NCI-H2081 treated with DMSO at 0.1 percent for 48 hours (cell line): Measurements from ENCODE around the gene FMN2.

Experiments used
- DNase-seq: peaks from one replicate; lab custom pipeline; 2025; lab: John Stamatoyannopoulos, UW

FMN2 gene

GRCh38 chr1:240496356-240496755 is 404.7 kb downstream of the FMN2 start:
- DNase-seq = no peak

- DNase-seq = no peak
Observed at GRCh38 chr1:240496941-240497340, 405.3 kb downstream of the FMN2 start.

DNA sequence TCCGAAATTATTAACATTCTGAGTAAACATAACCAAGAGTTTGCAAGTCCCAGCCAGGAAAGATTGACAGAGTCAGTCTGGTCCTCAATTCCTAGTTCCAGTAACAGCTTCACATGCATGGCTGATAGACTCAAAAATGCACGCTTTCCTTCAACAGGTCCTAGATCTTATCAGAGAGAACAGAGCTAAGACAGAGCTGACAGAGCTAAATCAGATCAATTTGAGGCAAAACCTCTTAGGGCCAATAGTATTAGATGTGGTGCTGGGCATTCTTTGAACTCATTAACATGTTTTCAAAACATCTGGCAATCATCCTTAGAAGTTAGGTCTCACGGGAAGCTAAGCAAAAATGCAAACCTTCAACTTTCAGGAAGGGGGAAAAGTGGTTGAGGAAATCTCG is 406.2 kb downstream of the FMN2 start:
- DNase-seq = no peak

- no peak for DNase-seq
Observed at GRCh38 chr1:240498335-240498734, 406.7 kb downstream of the FMN2 start.

- no peak for DNase-seq
Observed at GRCh38 chr1:240499012-240499411, 407.3 kb downstream of the FMN2 start.

DNA sequence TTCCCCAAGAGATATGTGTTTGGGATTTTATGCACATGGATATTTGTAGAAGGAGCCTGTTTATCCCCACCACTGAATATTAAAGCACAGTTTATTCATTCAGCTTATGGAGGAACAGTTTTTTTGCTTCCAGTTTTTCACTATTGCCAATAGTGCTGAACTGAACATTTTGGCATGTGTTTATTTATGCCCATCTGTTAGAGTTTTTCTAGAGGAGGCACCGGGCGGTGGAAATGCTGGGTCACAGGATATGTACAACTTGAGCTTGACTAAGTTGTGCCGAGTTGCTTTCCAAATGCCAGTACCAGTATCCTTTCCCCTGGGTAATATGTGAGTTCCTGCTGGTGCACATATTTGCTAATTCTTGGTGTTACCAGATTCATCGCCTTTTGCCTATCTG is 409.0 kb downstream of the FMN2 start:
- no peak for DNase-seq

DNA sequence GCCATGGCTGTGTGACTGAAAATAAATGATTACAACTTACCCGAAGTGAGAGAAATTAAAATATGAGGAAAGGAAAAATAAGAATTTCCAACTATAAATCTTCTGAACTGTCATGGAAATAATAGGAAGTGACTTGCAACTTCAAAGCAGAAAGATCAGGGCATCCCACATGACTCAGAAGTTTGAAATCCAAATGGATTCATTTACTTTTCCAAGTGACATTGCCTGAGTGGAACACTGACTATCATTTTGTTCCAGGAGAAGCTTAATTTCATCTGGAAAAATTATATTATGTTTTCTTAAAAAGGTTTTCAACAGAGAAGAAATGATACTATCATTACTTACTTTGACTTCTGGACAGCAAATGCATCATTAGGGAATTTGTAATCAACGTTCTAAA is 409.4 kb downstream of the FMN2 start:
- DNase-seq = no peak

DNA sequence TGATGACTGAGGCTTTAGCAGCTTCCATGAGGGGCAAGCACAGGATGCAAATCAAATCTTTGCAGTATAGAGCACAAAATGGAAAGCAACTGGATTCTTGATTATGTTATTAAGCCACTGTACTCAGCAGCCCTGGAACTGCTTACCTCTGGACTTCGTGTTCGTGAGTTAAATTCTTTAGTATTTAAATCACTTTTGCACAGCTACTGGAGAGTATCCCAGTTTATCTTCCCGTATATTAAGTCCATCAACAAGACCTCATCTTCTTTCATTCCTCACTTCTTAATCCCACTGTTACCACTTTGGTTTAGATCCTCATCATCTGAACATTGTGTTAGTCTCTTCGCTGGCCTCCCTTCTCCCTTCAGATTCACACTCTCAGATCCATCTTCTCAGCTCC is 411.4 kb downstream of the FMN2 start:
- DNase-seq = no peak

DNA sequence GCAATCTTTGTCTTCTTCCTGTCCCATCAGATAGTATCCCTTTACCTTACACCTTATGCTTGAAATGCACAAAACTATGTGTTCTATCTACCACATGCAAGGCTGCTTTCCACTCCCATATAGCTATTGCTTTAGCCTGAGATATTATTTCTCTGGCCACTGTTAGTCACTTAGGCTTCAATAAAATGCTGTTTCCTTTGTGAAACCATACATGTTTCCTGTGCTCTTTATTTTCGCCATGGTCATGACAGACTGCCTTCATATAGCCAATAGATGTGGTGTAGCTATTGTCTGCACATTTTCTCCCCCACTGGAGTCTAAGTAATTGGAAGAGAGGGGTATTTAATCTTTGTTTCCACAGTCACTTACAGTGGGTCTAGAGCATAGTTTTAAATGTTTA is 411.9 kb downstream of the FMN2 start:
- DNase-seq = no peak

DNA sequence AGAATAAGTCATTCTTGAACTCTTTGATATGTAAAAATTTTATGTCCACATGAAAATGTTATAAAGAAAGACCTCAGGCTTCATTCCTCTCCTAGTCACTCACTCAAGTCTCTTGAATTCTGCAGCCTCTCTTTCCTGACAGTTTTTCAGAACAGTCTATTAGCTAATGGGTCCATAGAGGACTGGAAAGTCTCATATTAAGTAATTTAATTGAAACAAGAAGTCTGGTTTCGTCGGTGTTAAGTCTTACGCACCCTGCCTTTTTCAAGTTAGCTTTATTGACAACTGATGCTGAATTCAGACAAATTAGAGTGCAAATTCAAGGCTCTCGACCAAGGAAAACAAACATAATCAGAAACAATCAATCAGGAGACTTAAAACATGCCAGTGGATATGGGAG is 414.5 kb downstream of the FMN2 start:
- no peak for DNase-seq

- no peak for DNase-seq
Observed at GRCh38 chr1:240508201-240508600, 416.5 kb downstream of the FMN2 start.

- DNase-seq = no peak
Observed at GRCh38 chr1:240508950-240509349, 417.3 kb downstream of the FMN2 start.

- no peak for DNase-seq
Observed at GRCh38 chr1:240511789-240512188, 420.1 kb downstream of the FMN2 start.

- no peak for DNase-seq
Observed at GRCh38 chr1:240515505-240515904, 423.8 kb downstream of the FMN2 start.

DNA sequence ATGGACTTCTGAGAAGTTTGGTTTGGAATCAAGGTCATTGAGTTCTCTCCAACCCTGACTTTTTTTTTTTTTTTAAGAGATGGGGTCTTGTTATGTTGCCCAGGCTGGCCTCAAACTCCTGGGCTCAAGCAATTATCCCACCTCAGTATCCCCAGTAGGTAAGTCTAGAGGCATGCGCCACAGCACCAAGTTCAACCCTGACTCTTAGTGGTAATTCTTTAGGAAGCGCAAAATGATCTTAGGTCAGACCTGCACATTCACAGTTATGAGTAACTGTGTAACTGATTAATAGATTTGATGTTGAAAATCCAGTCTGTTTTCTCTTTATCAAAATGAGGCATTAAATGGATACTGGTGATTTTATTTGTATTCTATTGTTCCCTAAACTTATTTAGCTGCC is 424.4 kb downstream of the FMN2 start:
- no peak for DNase-seq

- no peak for DNase-seq
Observed at GRCh38 chr1:240517891-240518290, 426.2 kb downstream of the FMN2 start.

DNA sequence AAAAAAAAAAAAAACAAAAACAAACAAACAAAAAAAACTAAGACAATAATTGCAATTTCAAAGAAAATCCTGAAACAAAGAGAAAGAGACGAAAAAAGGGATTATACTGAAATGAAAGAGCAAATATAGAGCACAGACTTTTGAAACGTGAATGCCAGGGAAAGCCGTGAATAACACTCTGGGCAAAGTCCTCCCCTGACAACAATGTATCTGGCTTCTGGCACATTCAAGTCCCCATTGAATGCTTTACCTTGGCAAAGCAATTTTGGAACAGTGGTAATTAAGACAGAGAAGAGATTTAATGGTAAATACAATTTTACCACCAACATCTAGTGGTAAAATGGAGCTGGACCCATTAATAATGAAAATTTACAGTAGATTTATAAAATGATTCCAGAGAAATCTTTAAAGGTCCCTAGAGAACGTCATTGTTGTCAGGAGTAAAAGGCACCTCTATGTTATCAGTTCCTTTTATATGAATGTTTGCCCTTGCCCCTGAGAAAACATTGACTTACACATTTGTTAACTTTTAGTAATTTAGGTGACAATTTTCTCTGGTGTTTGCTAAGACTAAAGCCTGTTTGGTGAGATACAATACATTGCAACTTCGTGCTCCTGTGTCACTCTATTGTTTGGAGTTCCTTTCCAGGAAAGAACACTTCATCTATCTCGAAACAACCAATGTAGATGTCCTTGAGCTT is 430.6 kb downstream of the FMN2 start:
- DNase-seq = peak; percentile 51

GRCh38 chr1:240524356-240525069 is 432.8 kb downstream of the FMN2 start:
- DNase-seq = no peak
